Peyer's patch (tissue), 4 donors: Measurements from ENCODE around the gene GPR78.

Experiments
- POLR2A ChIP-seq, 2 donors: fragments of 450-650 bp; IDR thresholded peaks; one replicate each; pipeline ENCODE4 v1.5.1; 2017; ENCODE audit warnings: antibody characterized with exemption in 2 of 2, mild to moderate bottlenecking in 2 of 2, moderate library complexity in 2 of 2
- TF ChIP-seq, protein P1 (sequence below), 6 experiments: fragments of 450-650 bp in 4 of 6; fragments of 200-600 bp in 2 of 6; sonication (generic) in 1 of 6; IDR thresholded peaks; one replicate each; pipeline ENCODE4 v1.5.1; 2017 to 2019; ENCODE audit warnings: antibody characterized with exemption in 6 of 6, mild to moderate bottlenecking in 3 of 6, moderate library complexity in 1 of 6

DNA sequence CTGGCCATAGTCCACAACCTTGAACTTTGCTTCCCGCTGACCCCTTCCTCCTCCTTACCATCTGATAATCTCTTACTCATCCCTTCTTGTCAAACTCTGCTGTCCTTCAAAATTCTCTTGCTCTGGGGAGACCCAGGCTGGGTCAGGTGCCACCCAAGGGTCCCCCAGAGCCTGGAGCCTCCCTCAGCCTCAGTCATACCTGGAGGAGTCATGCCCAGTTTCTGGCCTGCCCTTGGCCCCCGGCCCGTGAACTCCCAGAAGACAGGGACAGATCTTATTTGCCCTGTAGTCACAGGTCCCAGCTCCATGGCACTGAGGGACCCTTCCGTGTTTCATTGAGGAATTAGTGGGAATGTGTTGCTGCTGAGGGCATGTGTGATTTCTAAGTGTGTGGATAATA, 4.7 kb upstream of the GPR78 start:
- TF ChIP-seq, protein P1, sequence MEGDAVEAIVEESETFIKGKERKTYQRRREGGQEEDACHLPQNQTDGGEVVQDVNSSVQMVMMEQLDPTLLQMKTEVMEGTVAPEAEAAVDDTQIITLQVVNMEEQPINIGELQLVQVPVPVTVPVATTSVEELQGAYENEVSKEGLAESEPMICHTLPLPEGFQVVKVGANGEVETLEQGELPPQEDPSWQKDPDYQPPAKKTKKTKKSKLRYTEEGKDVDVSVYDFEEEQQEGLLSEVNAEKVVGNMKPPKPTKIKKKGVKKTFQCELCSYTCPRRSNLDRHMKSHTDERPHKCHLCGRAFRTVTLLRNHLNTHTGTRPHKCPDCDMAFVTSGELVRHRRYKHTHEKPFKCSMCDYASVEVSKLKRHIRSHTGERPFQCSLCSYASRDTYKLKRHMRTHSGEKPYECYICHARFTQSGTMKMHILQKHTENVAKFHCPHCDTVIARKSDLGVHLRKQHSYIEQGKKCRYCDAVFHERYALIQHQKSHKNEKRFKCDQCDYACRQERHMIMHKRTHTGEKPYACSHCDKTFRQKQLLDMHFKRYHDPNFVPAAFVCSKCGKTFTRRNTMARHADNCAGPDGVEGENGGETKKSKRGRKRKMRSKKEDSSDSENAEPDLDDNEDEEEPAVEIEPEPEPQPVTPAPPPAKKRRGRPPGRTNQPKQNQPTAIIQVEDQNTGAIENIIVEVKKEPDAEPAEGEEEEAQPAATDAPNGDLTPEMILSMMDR (IDR thresholded peaks at IDR 0.05), result no peak
- TF ChIP-seq POLR2A (IDR thresholded peaks at IDR 0.05), result no peak
